Mammary microvascular endothelial cell (primary cell): ENCODE measurements around the gene STX1A. TPM values are rescaled to one million over a fixed set of nuclear protein-coding genes. Genes with fewer than 3 reads are reported as not detected.

Source experiments
- total RNA-seq: library from RNA; depleted of rRNA; stranded (reverse); fragments of >200 nt; gene quantifications from 2 replicates; pipeline ENCODE4 v1.2.3, GENCODE V29; 2015

The STX1A gene
- total RNA-seq, result 5.1 and 6.1 TPM in 2 replicates

DNA sequence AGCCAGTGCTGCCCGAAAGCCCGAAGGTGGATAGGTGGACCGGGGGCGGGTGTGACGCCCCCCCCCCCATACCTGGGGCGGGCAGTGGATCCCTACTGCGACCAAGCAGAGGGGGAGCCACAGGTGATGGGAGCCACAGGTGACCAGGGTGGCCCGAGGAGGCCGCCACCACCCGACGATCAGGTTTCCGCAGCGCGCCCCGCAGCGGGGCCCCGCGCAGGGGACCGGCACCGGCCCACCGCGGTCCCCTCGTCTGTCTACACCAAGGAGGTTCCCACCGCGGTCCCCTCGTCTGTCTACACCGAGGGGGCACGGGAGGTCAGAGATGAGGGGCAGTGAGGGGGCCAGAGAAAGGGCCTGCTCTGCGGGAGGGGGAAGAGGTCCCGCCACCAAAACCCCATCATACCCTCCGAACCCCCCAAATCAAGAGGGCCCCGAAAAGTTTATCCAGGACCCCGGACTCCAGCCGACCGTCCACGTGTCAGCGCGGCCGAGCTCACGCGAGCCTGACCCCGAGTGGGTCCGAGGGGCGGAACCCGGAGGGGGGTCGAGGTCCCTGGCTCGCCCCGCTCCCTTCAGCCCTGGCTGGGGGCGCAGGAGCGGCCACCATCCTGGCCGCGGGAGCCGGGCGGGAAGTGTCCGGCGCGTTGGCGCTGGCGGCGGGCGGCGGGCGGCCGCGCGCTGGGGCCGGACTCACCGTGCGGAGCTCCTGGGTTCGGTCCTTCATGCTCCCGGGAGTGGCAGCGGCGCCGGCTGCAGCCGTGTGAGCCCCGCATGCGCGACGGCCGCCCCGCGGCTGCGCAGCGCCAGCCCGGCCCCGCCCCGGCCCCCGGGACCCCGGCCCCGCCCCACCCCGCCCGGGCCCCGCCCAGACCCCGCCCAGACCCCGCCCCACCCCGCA lies at the start of gene STX1A:
Gene STX1A (minus strand): TSS at position 765 of the 901 bp plus-strand sequence. CDS start 38 bp downstream, at position 727.

DNA sequence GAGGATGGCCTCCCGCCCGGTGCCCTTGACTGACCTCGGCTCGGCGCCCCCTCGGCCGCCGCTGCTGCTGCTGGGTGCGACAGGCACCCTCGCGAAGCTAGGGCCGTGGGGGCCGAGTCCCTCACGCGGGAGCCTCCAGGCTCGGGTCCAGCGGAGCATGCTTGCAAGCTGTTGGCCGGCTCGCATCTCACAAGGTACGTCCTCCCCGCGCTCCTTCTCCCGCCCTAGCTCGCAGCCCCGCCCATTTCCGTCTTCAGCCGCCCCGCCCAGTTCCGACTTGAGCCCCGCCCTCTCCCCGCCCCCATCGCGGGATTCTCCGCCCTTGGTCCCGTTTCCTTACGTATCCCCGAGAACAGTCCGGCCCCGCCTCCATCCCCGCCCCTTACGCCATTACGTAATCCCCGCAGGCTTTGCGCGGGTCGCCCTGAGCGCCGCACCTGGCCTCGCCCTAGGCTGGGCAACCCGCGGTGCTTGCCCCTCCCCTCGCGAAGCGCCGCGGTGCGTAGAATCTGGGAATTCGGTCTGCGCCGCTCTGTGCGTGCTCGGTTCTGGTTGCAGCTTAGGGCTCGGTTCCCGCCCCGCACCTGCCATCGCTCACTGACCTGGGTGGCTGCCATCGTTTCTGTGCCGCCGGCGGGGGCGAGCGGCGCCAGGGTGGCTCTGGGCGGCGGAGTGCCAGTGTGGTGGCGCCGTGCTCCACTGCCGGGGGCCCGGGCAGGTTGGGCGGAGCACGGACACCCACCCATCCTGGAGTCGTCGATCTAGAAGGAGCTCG lies 19.3 kb upstream of the STX1A start, which contains the start of gene ABHD11:
Gene ABHD11 (minus strand): TSS at position 191 of the 775 bp plus-strand sequence. CDS start 32 bp downstream, at position 159.

DNA sequence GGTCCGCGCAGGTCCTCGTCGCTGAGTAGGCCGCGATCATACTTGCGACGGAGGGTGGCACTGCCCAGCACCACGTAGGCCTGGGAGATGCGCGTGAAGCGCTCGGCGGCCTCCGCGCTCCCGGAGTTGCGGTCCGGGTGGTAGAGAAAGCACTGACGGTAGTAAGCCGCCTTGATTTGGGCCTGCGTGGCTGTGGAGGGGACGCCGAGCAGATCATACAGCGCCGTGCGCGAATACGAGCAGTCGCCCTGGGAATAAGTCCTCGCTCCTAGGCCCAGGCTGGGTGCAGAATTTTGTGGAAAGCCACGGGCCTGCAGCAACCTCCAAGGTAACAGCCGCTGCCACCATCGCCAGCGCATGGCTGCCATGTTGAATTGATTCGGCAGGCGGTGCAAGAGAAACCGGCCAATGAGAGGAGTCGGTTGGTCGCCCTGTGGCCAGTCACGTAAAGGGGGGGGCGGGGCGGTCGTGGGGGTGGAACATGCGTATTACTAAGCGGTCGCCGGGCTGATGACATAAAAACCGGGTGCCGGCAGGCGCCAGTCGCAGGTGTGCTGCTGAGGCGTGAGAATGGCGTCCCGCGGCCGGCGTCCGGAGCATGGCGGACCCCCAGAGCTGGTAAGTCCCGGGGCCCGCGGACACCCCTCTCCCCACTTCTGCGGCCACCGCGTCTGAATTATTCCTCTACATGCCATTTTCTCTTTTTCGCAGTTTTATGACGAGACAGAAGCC lies 36.2 kb downstream of the STX1A start, which contains the start of the genes BUD23 and DNAJC30:
Gene BUD23 (plus strand): TSS at position 542 of the 732 bp plus-strand sequence. CDS start 29 bp downstream, at position 571.
Gene DNAJC30 (minus strand): TSS at position 398 of the 732 bp plus-strand sequence. CDS start 30 bp downstream, at position 368.

DNA sequence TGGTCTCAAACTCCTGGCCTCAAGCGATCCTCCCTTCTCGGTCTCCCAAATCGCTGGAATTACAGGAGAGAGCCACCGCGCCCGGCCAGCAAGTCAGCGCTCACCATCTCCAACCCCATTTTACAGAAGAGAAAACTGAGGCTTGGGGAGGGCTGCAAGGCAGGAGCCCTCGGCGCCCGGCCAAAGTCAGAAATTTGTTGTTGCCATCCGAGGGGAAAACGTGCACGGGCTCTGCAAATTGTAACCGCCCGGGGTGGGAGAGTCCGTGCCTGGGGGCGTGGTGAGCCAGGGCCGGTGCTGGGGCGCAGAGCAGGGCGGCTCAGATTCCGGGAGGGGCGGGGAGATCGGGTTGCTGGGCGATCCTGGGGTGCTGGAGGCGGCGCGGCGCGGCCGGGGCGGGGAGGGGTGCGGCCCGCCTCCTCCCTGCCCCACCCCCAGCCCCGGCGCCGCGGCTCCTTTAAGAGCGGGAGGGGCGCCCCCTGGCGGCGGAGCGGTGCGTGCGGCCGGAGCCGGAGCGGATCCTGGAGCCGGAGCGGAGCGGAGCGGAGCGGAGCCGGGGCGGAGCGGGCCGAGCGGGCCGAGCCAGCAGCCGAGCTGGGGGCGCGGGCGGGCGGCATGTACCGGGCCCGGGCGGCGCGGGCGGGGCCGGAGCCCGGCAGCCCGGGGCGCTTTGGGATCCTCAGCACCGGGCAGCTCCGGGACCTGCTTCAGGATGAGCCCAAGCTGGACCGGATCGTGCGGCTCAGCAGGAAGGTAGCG lies 51.9 kb downstream of the STX1A start, which contains the start of gene VPS37D:
Gene VPS37D (plus strand): TSS at position 488 of the 759 bp plus-strand sequence. CDS start 128 bp downstream, at position 616.

Other genes with a start within 250 kb of the STX1A start
- gene BAZ1B, start 197.4 kb downstream of the STX1A start, total RNA-seq, result 40.0 and 40.6 TPM in 2 replicates
- gene BCL7B, start 162.0 kb downstream of the STX1A start, total RNA-seq, result 65.4 and 66.0 TPM in 2 replicates
- 39.0 and 39.4 TPM in 2 replicates for gene TBL2, start 141.1 kb downstream of the STX1A start, total RNA-seq
- gene MLXIPL, start 95.1 kb downstream of the STX1A start, total RNA-seq, result not detected in 2 replicates
- gene VPS37D, start 51.8 kb downstream of the STX1A start, total RNA-seq, result 0.69 and 1.8 TPM in 2 replicates
- gene DNAJC30, start 36.2 kb downstream of the STX1A start, total RNA-seq, result 5.6 and 7.5 TPM in 2 replicates
- 53.8 and 56.1 TPM in 2 replicates for gene BUD23, start 36.1 kb downstream of the STX1A start, total RNA-seq
- 17.5 and 21.1 TPM in 2 replicates for gene ABHD11, start 19.1 kb upstream of the STX1A start, total RNA-seq
- gene CLDN3, start 50.6 kb upstream of the STX1A start, total RNA-seq, result 0.98 and 1.2 TPM in 2 replicates
- 0.10 and 0.27 TPM in 2 replicates for gene CLDN4, start 111.3 kb upstream of the STX1A start, total RNA-seq
- 3.1 and 6.0 TPM in 2 replicates for gene METTL27, start 122.8 kb upstream of the STX1A start, total RNA-seq
- gene TMEM270, start 141.5 kb upstream of the STX1A start, total RNA-seq, result not detected in 2 replicates